Mesothelial cell of epicardium (in vitro differentiated cells): ENCODE measurements around the gene CCR5AS.
"Not testable (repeated sequence)": the region's sequence is repeated elsewhere in the genome, so short reads cannot be mapped to it uniquely, and the experiment has no call there.

ENCODE experiments used
- DNase-seq, 2 experiments: peaks; one replicate each; pipeline ENCODE4 v3.0.0; 2021; ENCODE audit warnings: low spot score in 2 of 2; ENCODE audit not compliant: unreplicated experiment in 2 of 2
- H3K27ac Mint-ChIP-seq: 2 replicates; pipeline ENCODE4 v1.8.0; 2021; ENCODE audit warnings: mixed read lengths
- H3K27me3 Mint-ChIP-seq: 2 replicates; pipeline ENCODE4 v1.8.0; 2021; ENCODE audit warnings: low read depth, mixed read lengths
- H3K36me3 Mint-ChIP-seq: 2 replicates; pipeline ENCODE4 v1.8.0; 2021; ENCODE audit warnings: mixed read lengths
- H3K4me1 Mint-ChIP-seq: 2 replicates; pipeline ENCODE4 v1.8.0; 2021; ENCODE audit warnings: mixed read lengths
- H3K4me3 Mint-ChIP-seq: 2 replicates; pipeline ENCODE4 v1.8.0; 2021; ENCODE audit warnings: mild to moderate bottlenecking, moderate library complexity, mixed read lengths
- H3K9me3 Mint-ChIP-seq: 2 replicates; pipeline ENCODE4 v1.8.0; 2021; ENCODE audit warnings: mixed read lengths
- TF ChIP-seq, protein P1 (sequence below): fragments of 200-600 bp; sonication (generic); IDR thresholded peaks from one replicate; pipeline ENCODE4 v1.5.0; 2021; ENCODE audit warnings: antibody characterized with exemption; ENCODE audit not compliant: unreplicated experiment

The CCR5AS gene

DNA sequence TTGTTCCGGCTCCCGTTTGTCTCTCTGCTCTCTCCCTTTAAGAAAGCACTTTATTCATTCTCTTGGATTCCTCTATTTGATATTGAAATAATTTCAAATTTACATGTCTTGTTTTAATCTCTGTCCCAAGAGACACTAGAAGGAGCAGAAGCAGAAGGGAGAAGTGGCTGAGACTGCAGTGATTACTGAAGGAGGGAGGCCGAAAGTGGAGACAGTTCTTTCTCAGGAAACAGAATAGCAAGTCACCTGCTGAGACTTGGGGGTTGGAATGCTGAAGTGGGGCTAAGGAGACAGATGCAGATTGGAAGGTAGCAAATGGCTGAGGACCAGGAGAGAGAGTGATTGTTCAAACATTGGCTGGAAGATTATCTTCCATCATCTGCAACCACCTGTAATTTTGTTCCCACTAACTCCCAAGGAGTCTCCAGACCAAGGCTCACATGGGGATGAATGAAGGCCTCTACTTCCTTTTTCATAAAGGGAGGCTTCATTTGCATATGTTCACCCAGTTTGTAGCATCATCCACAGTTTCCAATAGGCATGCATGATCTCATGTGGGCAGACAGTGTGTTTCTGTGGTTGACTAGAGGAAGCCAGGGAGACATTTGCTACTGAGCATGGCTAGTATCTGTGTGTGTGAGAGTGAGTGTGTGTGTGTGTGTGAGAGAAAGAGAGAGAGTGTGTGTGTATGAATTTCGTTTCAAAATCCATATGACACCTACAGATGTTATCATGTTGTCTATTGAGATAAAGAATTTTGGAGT lies 33.8 kb upstream of the CCR5AS start:
- H3K4me1 Mint-ChIP-seq = peaks cover 4% of the 10 kb centered on the region
- no peaks in the 10 kb centered on the region for H3K36me3 Mint-ChIP-seq
- H3K4me3 Mint-ChIP-seq = no peak overlapping the region
- TF ChIP-seq, protein P1, sequence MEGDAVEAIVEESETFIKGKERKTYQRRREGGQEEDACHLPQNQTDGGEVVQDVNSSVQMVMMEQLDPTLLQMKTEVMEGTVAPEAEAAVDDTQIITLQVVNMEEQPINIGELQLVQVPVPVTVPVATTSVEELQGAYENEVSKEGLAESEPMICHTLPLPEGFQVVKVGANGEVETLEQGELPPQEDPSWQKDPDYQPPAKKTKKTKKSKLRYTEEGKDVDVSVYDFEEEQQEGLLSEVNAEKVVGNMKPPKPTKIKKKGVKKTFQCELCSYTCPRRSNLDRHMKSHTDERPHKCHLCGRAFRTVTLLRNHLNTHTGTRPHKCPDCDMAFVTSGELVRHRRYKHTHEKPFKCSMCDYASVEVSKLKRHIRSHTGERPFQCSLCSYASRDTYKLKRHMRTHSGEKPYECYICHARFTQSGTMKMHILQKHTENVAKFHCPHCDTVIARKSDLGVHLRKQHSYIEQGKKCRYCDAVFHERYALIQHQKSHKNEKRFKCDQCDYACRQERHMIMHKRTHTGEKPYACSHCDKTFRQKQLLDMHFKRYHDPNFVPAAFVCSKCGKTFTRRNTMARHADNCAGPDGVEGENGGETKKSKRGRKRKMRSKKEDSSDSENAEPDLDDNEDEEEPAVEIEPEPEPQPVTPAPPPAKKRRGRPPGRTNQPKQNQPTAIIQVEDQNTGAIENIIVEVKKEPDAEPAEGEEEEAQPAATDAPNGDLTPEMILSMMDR = no peak
- no peaks in the 10 kb centered on the region for H3K27me3 Mint-ChIP-seq
- no peak for DNase-seq
- no peak overlapping the region for H3K27ac Mint-ChIP-seq
- H3K9me3 Mint-ChIP-seq = no peaks in the 10 kb centered on the region

DNA sequence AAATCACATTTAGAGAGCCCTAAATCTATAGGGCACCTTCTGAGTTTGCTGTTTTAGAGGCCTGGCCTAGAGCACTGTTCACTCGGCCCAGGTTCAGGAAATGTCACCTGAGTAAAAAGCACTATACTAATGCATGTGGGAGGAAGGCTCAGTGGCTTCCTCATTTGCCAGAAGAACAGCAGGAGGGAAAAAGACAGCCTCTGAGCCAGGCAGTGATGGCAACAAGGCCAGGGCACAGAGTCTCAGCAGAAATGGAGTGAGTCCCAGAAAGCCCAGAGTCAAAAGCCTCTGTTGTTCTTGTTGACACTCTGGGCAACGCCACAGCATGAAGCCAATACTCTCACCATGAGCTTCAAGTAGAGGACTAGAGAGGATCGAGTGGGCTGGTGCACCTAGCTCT lies 32.0 kb upstream of the CCR5AS start:
- Mint-ChIP-seq H3K4me3 (no peak overlapping the region), H3K27me3 (no peaks in the 10 kb centered on the region), H3K36me3 (no peaks in the 10 kb centered on the region), H3K27ac (no peak overlapping the region), H3K9me3 (no peaks in the 10 kb centered on the region), H3K4me1 (peaks cover 4% of the 10 kb centered on the region)
- TF ChIP-seq, protein P1 = no peak
- DNase-seq = no peak

DNA sequence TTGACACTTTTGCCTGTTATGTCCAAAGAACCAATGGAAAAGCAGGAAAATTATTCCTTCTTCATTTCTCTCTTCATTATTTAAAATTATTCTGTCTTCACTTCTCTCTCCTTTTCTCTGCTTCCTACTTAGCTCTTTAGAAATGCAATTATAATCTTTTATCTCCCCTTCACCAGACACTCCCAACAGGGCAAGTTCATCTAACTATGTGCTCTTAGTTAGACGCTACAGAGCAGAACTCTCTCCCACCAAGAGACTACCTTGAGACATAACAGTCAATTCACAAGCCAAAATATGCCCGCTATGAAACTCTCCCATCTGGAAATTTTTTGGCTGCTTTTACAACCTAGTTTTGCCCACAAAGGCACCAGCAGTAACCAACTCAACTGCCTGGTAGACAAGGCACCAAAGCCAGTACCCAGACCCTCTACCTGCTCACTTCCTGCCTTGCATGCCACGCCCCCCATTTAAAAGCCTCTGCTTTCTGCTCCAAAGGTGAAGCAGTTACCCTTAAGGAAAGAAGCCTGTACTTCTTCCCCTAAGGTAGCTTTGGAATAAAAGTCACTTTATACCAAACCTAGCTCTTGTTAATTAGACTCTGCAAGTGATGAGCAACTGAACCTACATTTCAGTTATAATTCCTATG lies 28.3 kb upstream of the CCR5AS start:
- Mint-ChIP-seq H3K4me1 (no peaks in the 10 kb centered on the region), H3K27me3 (peaks cover 2% of the 10 kb centered on the region), H3K36me3 (peaks cover 6% of the 10 kb centered on the region), H3K27ac (no peak overlapping the region), H3K9me3 (peaks cover 14% of the 10 kb centered on the region), H3K4me3 (no peak overlapping the region)
- no peak for DNase-seq
- TF ChIP-seq, protein P1 = no peak

DNA sequence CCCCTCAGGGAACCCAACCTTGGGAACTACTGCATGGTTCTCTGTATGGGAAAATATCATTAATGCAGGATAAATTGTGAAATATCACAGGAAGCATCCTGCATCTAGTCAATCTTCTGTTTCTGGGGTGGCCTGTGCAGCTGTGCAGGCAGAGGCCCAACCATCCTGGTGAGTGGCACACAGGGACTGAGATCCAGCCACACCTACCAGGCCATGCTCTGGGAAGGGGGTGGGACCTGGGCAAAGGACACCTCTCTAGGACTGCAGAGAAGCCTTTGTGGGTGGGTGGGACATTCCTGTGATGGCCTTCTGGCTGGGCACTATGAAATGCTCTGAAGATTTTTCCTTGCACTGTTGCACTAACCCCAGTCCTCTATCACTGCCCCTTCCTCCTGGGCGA lies 27.0 kb upstream of the CCR5AS start:
- H3K4me3 Mint-ChIP-seq = no peak overlapping the region
- H3K27me3 Mint-ChIP-seq = peaks cover 2% of the 10 kb centered on the region
- H3K36me3 Mint-ChIP-seq = peaks cover 6% of the 10 kb centered on the region
- H3K27ac Mint-ChIP-seq = no peak overlapping the region
- no peaks in the 10 kb centered on the region for H3K4me1 Mint-ChIP-seq
- TF ChIP-seq, protein P1 = no peak
- DNase-seq = no peak
- H3K9me3 Mint-ChIP-seq = peaks cover 14% of the 10 kb centered on the region

DNA sequence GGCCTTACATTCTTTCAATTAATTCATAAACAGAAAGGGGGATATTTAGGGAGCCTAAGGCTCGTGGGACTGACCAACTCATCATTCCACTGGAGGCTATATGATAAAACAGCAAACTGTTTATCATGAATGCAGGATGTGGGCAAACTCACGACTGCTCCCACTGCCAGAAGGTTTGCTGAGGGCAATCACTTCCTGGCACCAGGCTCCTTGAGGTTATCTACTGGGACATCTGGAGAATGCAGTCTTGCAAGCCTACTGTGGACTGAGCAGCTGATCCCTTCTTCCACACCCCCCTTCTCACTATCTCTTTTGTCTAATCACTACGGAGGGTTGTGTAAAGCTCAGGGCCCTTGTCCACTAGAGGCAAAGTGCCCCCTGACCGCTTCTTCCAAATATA lies 26.3 kb upstream of the CCR5AS start:
- H3K36me3 Mint-ChIP-seq, H3K4me3 Mint-ChIP-seq, H3K4me1 Mint-ChIP-seq, H3K27me3 Mint-ChIP-seq, H3K27ac Mint-ChIP-seq, DNase-seq: not testable (repeated sequence)
- H3K9me3 Mint-ChIP-seq = peaks cover 14% of the 10 kb centered on the region

DNA sequence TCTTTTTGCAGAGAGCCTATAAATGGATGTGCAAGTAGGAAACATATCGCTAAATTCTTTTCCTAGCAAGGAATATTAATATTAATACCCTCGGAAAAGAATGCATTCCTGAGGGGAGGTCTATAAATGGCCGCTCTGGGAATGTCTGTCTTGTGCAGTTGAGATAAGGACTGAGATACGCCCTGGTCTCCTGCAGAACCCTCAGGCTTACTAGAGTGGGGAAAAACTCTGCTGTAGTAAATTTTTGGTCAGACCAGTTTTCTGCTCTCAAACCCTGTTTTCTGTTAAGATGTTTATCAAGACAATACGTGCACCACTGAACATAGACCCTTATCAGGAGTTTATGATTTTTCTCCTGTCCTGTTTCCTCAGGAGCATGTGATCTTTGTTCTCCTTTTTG lies 25.0 kb upstream of the CCR5AS start:
- DNase-seq, H3K4me1 Mint-ChIP-seq, H3K4me3 Mint-ChIP-seq, H3K27me3 Mint-ChIP-seq, H3K36me3 Mint-ChIP-seq, H3K27ac Mint-ChIP-seq: not testable (repeated sequence)
- H3K9me3 Mint-ChIP-seq = peaks cover 14% of the 10 kb centered on the region

DNA sequence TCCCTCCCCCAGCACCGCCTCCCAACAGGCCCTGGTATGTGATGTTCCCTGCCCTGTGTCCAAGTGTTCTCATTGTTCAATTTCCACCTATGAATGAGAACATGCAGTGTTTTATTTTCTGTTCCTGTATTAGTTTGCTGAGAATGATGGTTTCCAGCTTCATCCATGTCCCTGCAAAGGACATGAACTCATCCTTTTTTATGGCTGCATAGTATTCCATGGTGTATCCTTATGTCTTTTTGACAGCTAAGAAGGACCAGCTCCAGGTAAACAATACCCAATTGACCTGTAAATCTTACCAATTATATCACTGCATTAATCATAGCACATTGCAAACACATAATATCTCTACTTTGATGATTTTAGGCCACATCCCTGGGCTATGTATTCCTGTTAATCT lies 24.0 kb upstream of the CCR5AS start:
- DNase-seq, H3K36me3 Mint-ChIP-seq, H3K4me1 Mint-ChIP-seq, H3K27me3 Mint-ChIP-seq, H3K4me3 Mint-ChIP-seq, H3K27ac Mint-ChIP-seq: not testable (repeated sequence)
- H3K9me3 Mint-ChIP-seq = peaks cover 14% of the 10 kb centered on the region
